GM23248 (cell line): ENCODE data around the gene CD300H. TPM values are rescaled to one million over a fixed set of nuclear protein-coding genes. Genes with fewer than 3 reads are reported as not detected.
A peak's percentile ranks its signal among the peaks of the same experiment; 100 is the strongest.

ENCODE experiments used
- DNase-seq: peaks from one replicate; pipeline ENCODE4 v3.0.0-alpha.2; 2015
- H2AFZ ChIP-seq: fragments of 200-600 bp; sonication (generic); 2 replicates; pipeline ENCODE4 v1.6.1; 2016; ENCODE audit warnings: antibody characterized with exemption
- H3F3A ChIP-seq: fragments of 200-600 bp; sonication (generic); 2 replicates; pipeline ENCODE4 v1.6.1; 2016; ENCODE audit warnings: mild to moderate bottlenecking, antibody characterized with exemption, mixed run types; ENCODE audit not compliant: insufficient read depth
- H3K27ac ChIP-seq: fragments of 200-600 bp; sonication (generic); 2 replicates; pipeline ENCODE4 v1.5.1; 2016; ENCODE audit warnings: mild to moderate bottlenecking
- H3K27me3 ChIP-seq: fragments of 200-600 bp; sonication (generic); replicated peaks from 2 replicates; pipeline ENCODE4 v1.6.1; 2016; ENCODE audit warnings: mild to moderate bottlenecking; ENCODE audit not compliant: insufficient read depth
- H3K36me3 ChIP-seq: fragments of 200-600 bp; sonication (generic); 2 replicates; pipeline ENCODE4 v1.6.1; 2016; ENCODE audit warnings: low read depth, mild to moderate bottlenecking
- H3K4me1 ChIP-seq: fragments of 200-600 bp; sonication (generic); 2 replicates; pipeline ENCODE4 v1.6.1; 2016; ENCODE audit warnings: mild to moderate bottlenecking; ENCODE audit not compliant: insufficient read depth
- H3K4me2 ChIP-seq: fragments of 200-600 bp; sonication (generic); one replicate; pipeline ENCODE4 v1.6.1; 2016; ENCODE audit warnings: mild to moderate bottlenecking; ENCODE audit not compliant: unreplicated experiment
- H3K4me3 ChIP-seq: fragments of 200-600 bp; sonication (generic); 2 replicates; pipeline ENCODE4 v1.5.1; 2016; ENCODE audit warnings: mild to moderate bottlenecking
- H3K79me2 ChIP-seq: fragments of 200-600 bp; sonication (generic); 2 replicates; pipeline ENCODE4 v1.6.1; 2016; ENCODE audit warnings: mild to moderate bottlenecking; ENCODE audit not compliant: insufficient read depth
- H3K9ac ChIP-seq: fragments of 200-600 bp; sonication (generic); 2 replicates; pipeline ENCODE4 v1.6.1; 2016; ENCODE audit warnings: mild to moderate bottlenecking
- H3K9me2 ChIP-seq: fragments of 200-600 bp; sonication (generic); 2 replicates; pipeline ENCODE4 v1.6.1; 2016; ENCODE audit warnings: mixed run types, mild to moderate bottlenecking, moderate library complexity; ENCODE audit not compliant: insufficient read depth
- H3K9me3 ChIP-seq: fragments of 200-600 bp; sonication (generic); one replicate; pipeline ENCODE4 v1.6.1; 2017; ENCODE audit warnings: low read depth
- H4K20me1 ChIP-seq: fragments of 200-600 bp; sonication (generic); 2 replicates; pipeline ENCODE4 v1.6.0; 2016; ENCODE audit not compliant: insufficient read depth
- EZH2 ChIP-seq: fragments of 200-600 bp; sonication (generic); IDR thresholded peaks from 2 replicates; pipeline ENCODE4 v1.6.1; 2018; ENCODE audit warnings: antibody characterized with exemption, mild to moderate bottlenecking; ENCODE audit not compliant: insufficient read depth, poor library complexity, severe bottlenecking
- EZH2phosphoT487 ChIP-seq: fragments of 200-600 bp; sonication (generic); IDR thresholded peaks from 2 replicates; pipeline ENCODE4 v1.6.1; 2018; ENCODE audit warnings: antibody characterized with exemption, moderate library complexity, mild to moderate bottlenecking, low read depth; ENCODE audit not compliant: insufficient read depth
- WGBS, 2 experiments: methylation state at CpG; one replicate each; pipeline ENCODE4 v1.1.6; 2015 to 2017; ENCODE audit warnings: low lambda C conversion rate in 2 of 2, low coverage in 1 of 2; ENCODE audit errors: missing lambda C conversion rate in 2 of 2; 5-methylcytosine and 5-hydroxymethylcytosine counted together
- in situ Hi-C: fragments of 300-500 bp; cut with MboI; formaldehyde crosslinking; loops from 2 replicates; pipeline ENCODE4 v1.15.0; 2020
- polyA plus RNA-seq: library from polyadenylated mRNA; unstranded; fragments of >200 nt; fragmentation: Nextera tagmentation; extraction: Ambion mirVana; gene quantifications from 2 replicates; pipeline ENCODE4 v1.2.1, GENCODE V29; 2016
- total RNA-seq: library from RNA; depleted of rRNA; stranded (reverse); fragments of >200 nt; shearing (Covaris generic); gene quantifications from 2 replicates; pipeline ENCODE4 v1.2.3, GENCODE V29; 2014

Gene CD300H
- total and polyA plus RNA-seq, 2 experiments from 2014 or later, result not detected

- peaks cover 4% of the 10 kb centered on the region; the same call in 1 of the 2 replicates for H3F3A ChIP-seq
- H3K4me2 ChIP-seq, result peak overlapping the region; percentile 28
- H2AFZ ChIP-seq, result no peak overlapping the region
- H3K9ac ChIP-seq, result peak overlapping the region; percentile 55
- peaks cover 5% of the 10 kb centered on the region for H3K4me1 ChIP-seq
- H3K27me3 ChIP-seq, result 0 out of 2 replicates have a peak, but pooled peaks cover 4% of the 10 kb centered on the region
- H4K20me1 ChIP-seq, result no peaks in the 10 kb centered on the region
- DNase-seq, result peak; percentile 98
- no peak overlapping the region for H3K4me3 ChIP-seq
- WGBS, 2 experiments, result 41% methylated on average over 32 of the region's 32 CpGs
- no peaks in the 10 kb centered on the region for H3K9me3 ChIP-seq
- no peaks in the 10 kb centered on the region for H3K9me2 ChIP-seq
- H3K79me2 ChIP-seq, result no peaks in the 10 kb centered on the region
- peak overlapping the region; percentile 65 for H3K27ac ChIP-seq
- no peaks in the 10 kb centered on the region for H3K36me3 ChIP-seq
- TF ChIP-seq EZH2phosphoT487 (no peak), EZH2 (no peak)
- in situ Hi-C loops, result no loop called here
Measured at GRCh38 chr17:74569020-74570003, 2.0 kb upstream of the CD300H start.

DNA sequence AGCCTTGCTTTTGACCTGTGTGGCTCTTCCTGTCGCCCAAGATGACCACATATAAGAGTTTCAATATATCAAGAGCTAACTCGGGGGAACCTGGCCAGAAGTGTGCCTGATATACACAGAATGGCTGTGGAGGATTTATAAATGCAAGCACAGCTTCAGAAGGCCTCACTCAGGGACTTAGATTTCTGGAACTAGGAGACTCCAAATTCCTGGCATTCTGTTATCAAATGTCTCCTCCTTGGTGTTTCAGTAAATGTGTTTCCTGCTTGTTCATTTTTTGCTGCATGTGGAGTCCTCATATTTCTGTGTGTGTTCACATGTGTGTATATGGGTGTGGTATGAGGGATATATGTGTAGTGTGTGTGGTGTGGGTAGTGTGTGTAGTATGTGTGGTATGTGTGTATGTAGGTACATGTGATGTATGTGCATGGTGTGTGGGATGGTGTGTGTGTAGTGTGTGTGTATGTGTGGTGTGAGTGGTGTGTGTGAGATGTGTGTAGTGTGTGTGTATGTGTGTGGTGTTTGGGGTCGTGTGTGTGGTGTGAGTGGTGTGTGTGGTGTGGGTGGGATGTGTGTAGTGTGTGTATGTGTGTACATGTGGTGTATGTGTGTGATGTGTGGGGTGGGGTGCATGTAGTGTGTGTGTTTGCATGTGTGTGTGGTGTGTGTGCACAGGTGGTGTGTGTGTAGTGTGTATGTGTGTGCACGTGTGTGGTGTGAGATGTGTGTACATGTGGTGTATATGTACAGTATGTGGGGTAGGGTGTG, 981 bp upstream of the CD300H start:
- no peaks in the 10 kb centered on the region for H3K36me3 ChIP-seq
- H3F3A ChIP-seq, result peaks cover 4% of the 10 kb centered on the region; the same call in 1 of the 2 replicates
- H4K20me1 ChIP-seq, result no peaks in the 10 kb centered on the region
- no peak overlapping the region for H3K27ac ChIP-seq
- no peaks in the 10 kb centered on the region for H3K79me2 ChIP-seq
- H3K4me1 ChIP-seq, result peaks cover 5% of the 10 kb centered on the region
- no peak overlapping the region for H3K4me2 ChIP-seq
- DNase-seq, result no peak
- 0 out of 2 replicates have a peak, but pooled peaks cover 4% of the 10 kb centered on the region for H3K27me3 ChIP-seq
- H2AFZ ChIP-seq, result no peak overlapping the region
- TF ChIP-seq EZH2 (no peak), EZH2phosphoT487 (no peak)
- no peaks in the 10 kb centered on the region for H3K9me3 ChIP-seq
- 57 to 86% methylated on average over 4 of the region's 4 CpGs for WGBS, 2 experiments
- H3K9ac ChIP-seq, result no peak overlapping the region
- H3K4me3 ChIP-seq, result no peak overlapping the region
- H3K9me2 ChIP-seq, result no peaks in the 10 kb centered on the region
- in situ Hi-C loops, result no loop called here

- Histone ChIP-seq H3K4me1 (peaks cover 5% of the 10 kb centered on the region), H3K4me2 (no peak overlapping the region), H3K9ac (no peak overlapping the region), H3K79me2 (no peaks in the 10 kb centered on the region), H3K36me3 (no peaks in the 10 kb centered on the region), H3F3A (peaks cover 4% of the 10 kb centered on the region; the same call in 1 of the 2 replicates), H3K4me3 (no peak overlapping the region), H2AFZ (no peak overlapping the region), H4K20me1 (no peaks in the 10 kb centered on the region), H3K27me3 (peaks cover 13% of the 10 kb centered on the region), H3K9me3 (no peaks in the 10 kb centered on the region), H3K27ac (no peak overlapping the region), H3K9me2 (no peaks in the 10 kb centered on the region)
- TF ChIP-seq EZH2phosphoT487 (no peak), EZH2 (no peak)
- in situ Hi-C loops, result no loop called here
- 23 to 27% methylated on average over 9 of the region's 9 CpGs for WGBS, 2 experiments
- peak; percentile 67 for DNase-seq
Measured at GRCh38 chr17:74566132-74566753, 1.1 kb downstream of the CD300H start.

GRCh38 chr17:74565126-74565525, 2.2 kb downstream of the CD300H start:
- Histone ChIP-seq H3F3A (peaks cover 3% of the 10 kb centered on the region; the same call in 1 of the 2 replicates), H3K9me3 (no peaks in the 10 kb centered on the region), H2AFZ (no peak overlapping the region), H3K4me1 (peaks cover 4% of the 10 kb centered on the region), H3K27me3 (peaks cover 13% of the 10 kb centered on the region), H3K9me2 (no peaks in the 10 kb centered on the region), H3K27ac (no peak overlapping the region), H3K9ac (no peak overlapping the region), H3K79me2 (no peaks in the 10 kb centered on the region), H3K4me2 (no peak overlapping the region), H3K4me3 (no peak overlapping the region), H4K20me1 (no peaks in the 10 kb centered on the region), H3K36me3 (no peaks in the 10 kb centered on the region)
- DNase-seq, result no peak
- WGBS, 2 experiments, result 18 to 32% methylated on average over 5 of the region's 5 CpGs
- TF ChIP-seq EZH2phosphoT487 (no peak), EZH2 (no peak)
- in situ Hi-C loops, result no loop called here
